DMS153 treated with DMSO at 0.1 percent for 48 hours (cell line): ENCODE data around the gene WDR19.
"Not testable (repeated sequence)": the region's sequence is repeated elsewhere in the genome, so short reads cannot be mapped to it uniquely, and the experiment has no call there.

Experiments
- DNase-seq: peaks from one replicate; lab custom pipeline; 2025; ENCODE audit not compliant: unreplicated experiment; lab: John Stamatoyannopoulos, UW

The WDR19 gene

GRCh38 chr4:39232100-39232499 lies 49.8 kb downstream of the WDR19 start:
- DNase-seq: no peak

DNA sequence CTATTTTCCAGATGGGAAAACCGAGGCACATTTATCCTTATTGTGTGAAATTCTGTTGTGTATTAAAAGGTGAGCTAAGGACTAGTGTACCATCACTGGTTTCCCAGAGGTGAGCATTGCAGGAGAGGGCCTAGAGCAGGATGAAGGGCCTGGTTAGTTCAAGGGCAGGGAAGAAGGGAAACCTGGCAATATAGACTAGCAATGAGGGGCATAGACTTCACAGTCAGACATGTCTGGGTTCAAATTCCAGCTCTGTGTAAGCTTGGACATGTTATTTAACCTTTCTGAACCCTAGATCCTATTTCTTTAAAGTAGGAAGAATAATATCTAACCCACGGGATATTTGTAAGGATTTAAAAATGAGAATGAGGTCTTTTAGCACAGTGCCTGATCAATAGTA lies 50.8 kb downstream of the WDR19 start:
- DNase-seq: no peak

DNA sequence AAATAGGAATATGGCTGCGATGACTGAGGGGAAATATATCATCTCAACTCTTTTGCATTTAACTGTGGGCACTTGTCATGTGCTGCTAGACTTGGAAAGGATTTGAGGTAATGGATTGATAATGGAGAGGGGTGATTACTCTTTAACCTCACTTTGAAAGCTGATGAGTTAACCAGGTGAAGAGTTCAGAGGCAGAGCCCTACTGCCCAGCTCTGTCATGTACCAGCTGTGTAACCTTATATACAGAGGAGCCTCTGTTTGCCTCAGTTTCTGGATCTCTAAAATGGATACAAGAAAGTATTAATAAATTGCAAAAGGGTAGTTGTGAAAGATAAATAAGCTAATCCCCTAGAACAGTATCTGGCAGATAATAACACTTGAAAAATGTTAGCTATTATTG lies 51.5 kb downstream of the WDR19 start:
- DNase-seq: no peak

DNA sequence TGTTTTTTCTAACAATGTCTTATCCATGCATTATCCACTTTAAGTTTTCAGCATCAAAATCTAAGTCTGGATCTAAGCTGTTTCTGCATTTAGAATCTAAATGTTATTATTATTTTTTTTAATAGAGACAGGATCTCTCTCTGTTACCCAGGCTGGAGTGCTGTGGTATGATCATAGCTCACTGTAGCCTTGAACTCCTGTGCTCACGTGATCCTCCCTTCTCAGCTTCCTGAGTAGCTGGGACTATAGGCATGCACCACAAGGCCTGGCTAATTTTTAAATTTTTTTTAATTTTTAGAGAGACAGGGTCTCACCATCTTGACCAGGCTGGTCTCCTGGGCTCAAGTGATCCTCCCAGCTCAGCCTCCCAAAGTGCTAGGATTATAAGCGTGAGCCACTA lies 52.7 kb downstream of the WDR19 start:
- no peak for DNase-seq

- DNase-seq: no peak
Observed at GRCh38 chr4:39235696-39236095, 53.4 kb downstream of the WDR19 start.

GRCh38 chr4:39237179-39237578 lies 54.9 kb downstream of the WDR19 start:
- no peak for DNase-seq

- DNase-seq: no peak
Observed at GRCh38 chr4:39243462-39243861, 61.1 kb downstream of the WDR19 start.

- DNase-seq: no peak
Observed at GRCh38 chr4:39255266-39255665, 72.9 kb downstream of the WDR19 start.

GRCh38 chr4:39255871-39256270 lies 73.5 kb downstream of the WDR19 start:
- no peak for DNase-seq

- no peak for DNase-seq
Observed at GRCh38 chr4:39256436-39256835, 74.1 kb downstream of the WDR19 start.

DNA sequence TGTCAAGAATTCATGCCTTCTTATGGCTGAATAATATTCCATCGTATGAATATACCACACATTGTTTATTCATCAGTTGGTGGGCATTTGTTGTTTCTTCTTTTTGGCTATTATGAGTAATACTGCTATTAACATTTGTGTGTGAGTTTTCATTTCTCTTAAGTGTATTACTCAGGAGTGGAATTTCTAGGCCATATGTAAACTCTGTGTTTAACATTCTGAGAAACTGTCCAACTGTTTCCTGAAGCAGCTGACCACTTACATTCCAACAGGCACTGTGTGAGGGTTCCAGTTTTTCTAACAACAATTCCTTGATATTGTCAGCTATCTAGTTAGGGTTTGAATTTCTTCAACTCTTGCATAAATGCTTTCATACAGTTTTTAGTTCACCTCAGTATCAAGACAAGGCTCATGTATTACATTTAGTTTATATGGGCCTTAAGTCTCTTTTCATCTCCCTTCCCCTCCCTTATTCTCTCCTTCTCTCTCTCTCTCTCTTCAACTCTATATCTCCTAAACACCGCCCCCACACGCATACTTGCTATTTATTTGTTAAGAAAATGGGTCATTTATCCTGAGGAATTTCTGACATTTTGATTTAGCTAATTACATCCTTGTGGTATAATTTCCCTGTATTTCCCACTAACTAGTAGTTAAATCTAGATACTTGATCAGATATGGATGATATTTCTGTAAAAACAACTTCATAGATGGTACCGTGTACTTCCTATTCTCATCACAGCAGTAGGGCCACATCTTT lies 77.4 kb downstream of the WDR19 start:
- DNase-seq: no peak

GRCh38 chr4:39263895-39264294 lies 81.6 kb downstream of the WDR19 start:
- DNase-seq: no peak

DNA sequence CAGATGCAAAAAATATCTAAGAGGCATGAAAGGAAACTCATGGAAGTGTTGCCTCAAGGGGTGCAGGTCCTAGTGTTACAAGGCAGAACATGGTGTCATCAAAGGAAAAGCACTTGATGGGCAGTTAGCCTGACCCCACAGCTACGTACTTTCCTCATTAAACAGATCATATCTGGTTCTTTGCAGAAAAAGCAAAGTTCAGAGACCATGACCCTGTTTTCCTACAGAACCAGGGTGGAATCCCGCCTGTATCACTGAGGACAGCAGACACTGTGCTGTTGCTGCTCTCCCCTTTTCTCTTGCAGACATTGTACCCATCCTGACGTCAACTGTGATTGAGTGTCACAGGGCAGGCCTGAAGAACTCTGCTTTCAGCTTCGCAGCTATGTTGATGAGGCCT lies 92.2 kb downstream of the WDR19 start:
- DNase-seq: no peak

- not testable (repeated sequence) for DNase-seq
Observed at GRCh38 chr4:39277661-39278060, 95.3 kb downstream of the WDR19 start.

DNA sequence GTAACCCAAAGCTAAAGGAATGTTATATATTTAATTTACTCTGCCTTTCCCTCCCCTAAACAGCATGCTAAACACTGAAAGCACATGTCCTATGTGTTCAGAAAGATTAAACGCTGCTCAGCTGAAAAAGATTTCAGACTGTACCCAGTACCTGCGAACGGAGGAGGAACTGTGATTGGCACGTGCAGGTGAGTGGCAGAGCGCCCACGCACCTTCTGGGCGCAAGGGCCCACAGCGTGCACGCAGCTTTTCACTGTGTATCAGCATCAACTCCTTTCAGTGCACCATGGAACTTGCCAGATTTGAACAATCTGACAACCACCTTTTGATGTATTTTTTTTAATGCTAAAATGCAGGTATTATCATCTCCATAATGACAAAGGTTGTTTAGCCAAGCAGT lies 96.1 kb downstream of the WDR19 start:
- no peak for DNase-seq

DNA sequence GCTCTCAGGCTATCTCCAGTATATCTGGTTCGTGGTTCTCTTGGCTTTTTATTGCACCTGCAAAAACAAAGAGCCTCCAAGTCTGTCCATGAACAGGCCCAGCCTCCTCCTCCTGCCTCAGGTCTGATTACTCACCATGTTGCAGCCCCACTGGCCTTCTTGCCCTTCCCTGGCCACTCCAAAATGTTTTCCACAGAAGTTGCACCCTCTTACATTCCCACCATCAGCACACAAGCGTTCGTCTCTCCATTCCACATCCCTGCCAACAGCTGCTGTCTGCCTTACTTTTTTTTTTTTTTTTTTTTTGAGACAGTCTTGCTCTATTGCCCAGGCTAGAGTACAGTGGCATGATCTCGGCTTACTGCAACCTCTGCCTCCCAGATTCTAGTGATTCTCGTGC lies 97.1 kb downstream of the WDR19 start:
- DNase-seq: no peak

- DNase-seq: no peak
Observed at GRCh38 chr4:39280770-39281169, 98.4 kb downstream of the WDR19 start.

GRCh38 chr4:39285111-39285795 lies 102.9 kb downstream of the WDR19 start:
- DNase-seq: no peak

DNA sequence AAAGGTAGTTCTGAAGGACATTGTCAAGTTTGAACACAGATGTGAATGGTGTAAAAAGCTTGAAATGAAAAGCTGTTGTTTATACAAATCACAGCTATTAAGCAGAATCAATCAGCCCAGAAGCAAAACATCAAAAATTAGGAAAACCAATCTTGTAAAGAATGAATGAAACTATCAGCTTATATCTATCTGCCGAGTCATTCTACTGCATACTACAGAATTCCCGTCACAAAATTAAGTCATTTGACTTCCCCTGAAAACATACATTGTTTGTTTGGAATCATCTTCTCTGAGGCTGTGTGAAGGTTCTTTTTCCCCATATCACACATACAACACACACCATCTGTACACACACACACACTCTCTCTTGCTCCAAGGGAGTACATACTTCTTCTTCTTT lies 103.5 kb downstream of the WDR19 start:
- DNase-seq: no peak

GRCh38 chr4:39286263-39286662 lies 103.9 kb downstream of the WDR19 start:
- DNase-seq: no peak

- no peak for DNase-seq
Observed at GRCh38 chr4:39287223-39287622, 104.9 kb downstream of the WDR19 start.

- DNase-seq: no peak
Observed at GRCh38 chr4:39291686-39292085, 109.4 kb downstream of the WDR19 start.

GRCh38 chr4:39292433-39292832 lies 110.1 kb downstream of the WDR19 start:
- not testable (repeated sequence) for DNase-seq
